HepG2 (cell line): ENCODE data around the gene MYOM1. TPM values are rescaled to one million over a fixed set of nuclear protein-coding genes. Genes with fewer than 3 reads are reported as not detected.

Experiments used
- CHD2 ChIP-seq: IDR thresholded peaks from 2 replicates; pipeline ENCODE4 v1.6.1; 2011; ENCODE audit warnings: low read depth, low read length, improper control_type of control experiment
- POLR2AphosphoS5 ChIP-seq: IDR thresholded peaks from 2 replicates; pipeline ENCODE4 v1.6.1; 2012; ENCODE audit warnings: low read depth, low read length
- RXRA ChIP-seq: sonication (generic); formaldehyde crosslinking; IDR thresholded peaks from 2 replicates; pipeline ENCODE4 v1.5.1; 2020; ENCODE audit warnings: missing genetic modification reagents
- SMC3 ChIP-seq: IDR thresholded peaks from 2 replicates; pipeline ENCODE4 v1.6.1; 2011; ENCODE audit warnings: low read length, improper control_type of control experiment
- SP5 ChIP-seq: IDR thresholded peaks from 2 replicates; pipeline ENCODE4 v1.6.1; 2016; ENCODE audit warnings: low read depth, borderline replicate concordance
- TCF12 ChIP-seq, 2 experiments: fragments of 450-650 bp in 1 of 2; sonication (generic) in 1 of 2; formaldehyde crosslinking in 1 of 2; IDR thresholded peaks; 2 replicates each; pipeline versions ENCODE4 v1.6.1 to v1.8.0; 2017 to 2022; ENCODE audit warnings: antibody characterized with exemption in 1 of 2, mild to moderate bottlenecking in 1 of 2, missing genetic modification reagents in 1 of 2, moderate library complexity in 1 of 2
- TCF7 ChIP-seq: sonication (generic); IDR thresholded peaks from 2 replicates; pipeline ENCODE4 v1.6.1; 2016; ENCODE audit warnings: antibody characterized with exemption, low read depth
- TRIM24 ChIP-seq: sonication (generic); formaldehyde crosslinking; IDR thresholded peaks from 2 replicates; pipeline ENCODE4 v1.8.0; 2022; ENCODE audit warnings: mild to moderate bottlenecking, missing genetic modification reagents
- XBP1 ChIP-seq: sonication (generic); formaldehyde crosslinking; IDR thresholded peaks from 2 replicates; pipeline ENCODE4 v1.5.0; 2020; ENCODE audit warnings: missing genetic modification reagents
- ZFP1 ChIP-seq: IDR thresholded peaks from 2 replicates; pipeline ENCODE4 v1.6.1; 2016
- ZNF329 ChIP-seq: sonication (generic); formaldehyde crosslinking; IDR thresholded peaks from 2 replicates; pipeline ENCODE4 v1.9.0; 2021; ENCODE audit warnings: low read depth, mild to moderate bottlenecking, missing genetic modification reagents
- ZNF768 ChIP-seq: sonication (generic); formaldehyde crosslinking; IDR thresholded peaks from 2 replicates; pipeline ENCODE4 v1.4.0; 2020; ENCODE audit warnings: missing genetic modification reagents
- ZSCAN12 ChIP-seq: sonication (generic); formaldehyde crosslinking; IDR thresholded peaks from 2 replicates; pipeline ENCODE4 v1.9.0; 2021; ENCODE audit warnings: mild to moderate bottlenecking, missing genetic modification reagents
- polyA plus RNA-seq, 8 experiments: library from polyadenylated mRNA; depleted of rRNA in 3 of 8; stranded (reverse) in 7 of 8; unstranded in 1 of 8; fragments of >200 nt; fragmentation: Illumina TruSeq in 4 of 8; extraction: Trizol in 4 of 8; gene quantifications; 2 replicates each; pipeline versions ENCODE4 v1.2.1 to v1.2.3, GENCODE V29; 2011 to 2016; ENCODE audit warnings: low read depth in 4 of 8, missing spikeins in 1 of 8, mixed read lengths in 1 of 8; ENCODE audit not compliant: insufficient read depth in 1 of 8
- total RNA-seq, 5 experiments: library from RNA; depleted of rRNA; stranded (reverse); fragments of >200 nt; fragmentation: Illumina TruSeq; extraction: Trizol; gene quantifications; 2 replicates each; pipeline ENCODE4 v1.2.3, GENCODE V29; 2016; ENCODE audit warnings: low read depth in 1 of 5
- TF ChIP-seq, protein P1 (sequence below), 2 experiments: fragments of 450-650 bp in 1 of 2; sonication (generic) in 1 of 2; formaldehyde crosslinking; IDR thresholded peaks; 2 replicates each; pipeline versions ENCODE4 v1.5.0 to v1.8.0; 2020 to 2022; ENCODE audit warnings: mild to moderate bottlenecking in 1 of 2, missing genetic modification reagents in 1 of 2
- TF ChIP-seq, protein P2 (sequence below): sonication (generic); formaldehyde crosslinking; IDR thresholded peaks from 2 replicates; pipeline ENCODE4 v1.8.1; 2022; ENCODE audit warnings: low read depth, mild to moderate bottlenecking, missing genetic modification reagents
- TF ChIP-seq, protein P3 (sequence below): sonication (generic); formaldehyde crosslinking; IDR thresholded peaks from 2 replicates; pipeline ENCODE4 v1.4.0; 2020; ENCODE audit warnings: missing genetic modification reagents, borderline replicate concordance
- TF ChIP-seq, protein P4 (sequence below): sonication (generic); formaldehyde crosslinking; IDR thresholded peaks from 2 replicates; pipeline ENCODE4 v1.5.0; 2020; ENCODE audit warnings: mild to moderate bottlenecking, missing genetic modification reagents, borderline replicate concordance

Gene MYOM1
- total and polyA plus RNA-seq, 2 of the 13 experiments (the other 11 are each of a cell fraction or from before 2014, with no cell fraction given): 0.46 to 0.98 TPM

DNA sequence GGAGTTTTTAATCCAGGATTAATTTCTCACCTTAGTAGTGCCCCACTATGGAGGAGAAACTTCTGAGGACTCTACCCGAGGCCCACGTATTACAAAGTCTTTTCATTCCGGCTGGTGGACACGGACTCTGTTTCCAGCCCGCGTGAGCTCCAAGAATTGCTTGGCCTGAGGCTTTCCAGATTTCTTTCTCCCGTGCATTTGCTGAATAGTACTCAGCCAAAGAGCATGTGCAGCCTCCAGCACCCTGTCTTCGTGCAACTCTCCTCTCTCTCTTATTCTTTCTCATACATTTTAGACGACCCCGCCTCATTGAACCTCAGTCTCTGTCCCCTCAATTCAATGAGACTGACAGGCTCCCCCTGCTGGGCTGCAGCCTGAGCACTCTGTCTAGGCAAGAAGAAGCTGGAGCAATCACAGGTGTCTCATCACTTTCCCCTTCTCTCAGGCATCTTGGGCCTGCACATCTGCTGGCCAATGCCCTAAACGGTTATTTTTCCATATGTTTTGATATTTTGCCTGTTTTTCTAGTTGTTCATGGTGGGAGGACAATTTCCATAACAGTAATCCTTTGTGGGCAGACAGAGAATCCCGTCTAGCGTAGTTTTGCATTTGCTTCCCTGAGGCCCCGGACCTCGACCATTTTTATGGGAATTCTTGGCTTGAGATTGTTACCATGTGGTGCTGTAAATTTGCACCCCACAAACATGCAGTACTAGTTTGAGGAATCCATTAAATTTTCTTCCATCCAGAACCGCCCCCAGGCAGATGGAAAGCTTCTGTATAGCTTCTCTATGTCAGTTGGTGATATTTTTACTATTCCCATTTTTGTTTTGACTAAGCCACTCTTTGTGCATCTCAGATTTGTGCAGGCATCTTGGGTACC is 156.7 kb downstream of the MYOM1 start (continued):
- no peak for TF ChIP-seq TRIM24 (CRISPR knock-in tag)
- no peak for TF ChIP-seq ZFP1 (CRISPR knock-in tag)
- no peak for TF ChIP-seq CHD2
- no peak for TF ChIP-seq SP5 (CRISPR knock-in tag)
- no peak for TF ChIP-seq ZNF329 (CRISPR knock-in tag)
- TF ChIP-seq RXRA: peak; percentile 16; the same call in 1 of the 2 replicates
- TF ChIP-seq, protein P1, sequence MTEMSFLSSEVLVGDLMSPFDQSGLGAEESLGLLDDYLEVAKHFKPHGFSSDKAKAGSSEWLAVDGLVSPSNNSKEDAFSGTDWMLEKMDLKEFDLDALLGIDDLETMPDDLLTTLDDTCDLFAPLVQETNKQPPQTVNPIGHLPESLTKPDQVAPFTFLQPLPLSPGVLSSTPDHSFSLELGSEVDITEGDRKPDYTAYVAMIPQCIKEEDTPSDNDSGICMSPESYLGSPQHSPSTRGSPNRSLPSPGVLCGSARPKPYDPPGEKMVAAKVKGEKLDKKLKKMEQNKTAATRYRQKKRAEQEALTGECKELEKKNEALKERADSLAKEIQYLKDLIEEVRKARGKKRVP (CRISPR knock-in tag; IDR thresholded peaks at IDR 0.05): 0 out of 4 replicates have a peak, but pooled peaks of 1 of the 2 experiments have one; percentile 9
- TF ChIP-seq XBP1 (CRISPR knock-in tag): no peak
- TF ChIP-seq, protein P2, sequence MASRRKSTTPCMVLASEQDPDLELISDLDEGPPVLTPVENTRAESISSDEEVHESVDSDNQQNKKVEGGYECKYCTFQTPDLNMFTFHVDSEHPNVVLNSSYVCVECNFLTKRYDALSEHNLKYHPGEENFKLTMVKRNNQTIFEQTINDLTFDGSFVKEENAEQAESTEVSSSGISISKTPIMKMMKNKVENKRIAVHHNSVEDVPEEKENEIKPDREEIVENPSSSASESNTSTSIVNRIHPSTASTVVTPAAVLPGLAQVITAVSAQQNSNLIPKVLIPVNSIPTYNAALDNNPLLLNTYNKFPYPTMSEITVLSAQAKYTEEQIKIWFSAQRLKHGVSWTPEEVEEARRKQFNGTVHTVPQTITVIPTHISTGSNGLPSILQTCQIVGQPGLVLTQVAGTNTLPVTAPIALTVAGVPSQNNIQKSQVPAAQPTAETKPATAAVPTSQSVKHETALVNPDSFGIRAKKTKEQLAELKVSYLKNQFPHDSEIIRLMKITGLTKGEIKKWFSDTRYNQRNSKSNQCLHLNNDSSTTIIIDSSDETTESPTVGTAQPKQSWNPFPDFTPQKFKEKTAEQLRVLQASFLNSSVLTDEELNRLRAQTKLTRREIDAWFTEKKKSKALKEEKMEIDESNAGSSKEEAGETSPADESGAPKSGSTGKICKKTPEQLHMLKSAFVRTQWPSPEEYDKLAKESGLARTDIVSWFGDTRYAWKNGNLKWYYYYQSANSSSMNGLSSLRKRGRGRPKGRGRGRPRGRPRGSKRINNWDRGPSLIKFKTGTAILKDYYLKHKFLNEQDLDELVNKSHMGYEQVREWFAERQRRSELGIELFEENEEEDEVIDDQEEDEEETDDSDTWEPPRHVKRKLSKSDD (CRISPR knock-in tag): no peak
- TF ChIP-seq, protein P3, sequence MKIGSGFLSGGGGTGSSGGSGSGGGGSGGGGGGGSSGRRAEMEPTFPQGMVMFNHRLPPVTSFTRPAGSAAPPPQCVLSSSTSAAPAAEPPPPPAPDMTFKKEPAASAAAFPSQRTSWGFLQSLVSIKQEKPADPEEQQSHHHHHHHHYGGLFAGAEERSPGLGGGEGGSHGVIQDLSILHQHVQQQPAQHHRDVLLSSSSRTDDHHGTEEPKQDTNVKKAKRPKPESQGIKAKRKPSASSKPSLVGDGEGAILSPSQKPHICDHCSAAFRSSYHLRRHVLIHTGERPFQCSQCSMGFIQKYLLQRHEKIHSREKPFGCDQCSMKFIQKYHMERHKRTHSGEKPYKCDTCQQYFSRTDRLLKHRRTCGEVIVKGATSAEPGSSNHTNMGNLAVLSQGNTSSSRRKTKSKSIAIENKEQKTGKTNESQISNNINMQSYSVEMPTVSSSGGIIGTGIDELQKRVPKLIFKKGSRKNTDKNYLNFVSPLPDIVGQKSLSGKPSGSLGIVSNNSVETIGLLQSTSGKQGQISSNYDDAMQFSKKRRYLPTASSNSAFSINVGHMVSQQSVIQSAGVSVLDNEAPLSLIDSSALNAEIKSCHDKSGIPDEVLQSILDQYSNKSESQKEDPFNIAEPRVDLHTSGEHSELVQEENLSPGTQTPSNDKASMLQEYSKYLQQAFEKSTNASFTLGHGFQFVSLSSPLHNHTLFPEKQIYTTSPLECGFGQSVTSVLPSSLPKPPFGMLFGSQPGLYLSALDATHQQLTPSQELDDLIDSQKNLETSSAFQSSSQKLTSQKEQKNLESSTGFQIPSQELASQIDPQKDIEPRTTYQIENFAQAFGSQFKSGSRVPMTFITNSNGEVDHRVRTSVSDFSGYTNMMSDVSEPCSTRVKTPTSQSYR (CRISPR knock-in tag): no peak
- no peak; the same call in 1 of the 2 replicates for TF ChIP-seq ZNF768 (CRISPR knock-in tag)
- TF ChIP-seq SMC3: peak; percentile 93
- TF ChIP-seq, protein P4, sequence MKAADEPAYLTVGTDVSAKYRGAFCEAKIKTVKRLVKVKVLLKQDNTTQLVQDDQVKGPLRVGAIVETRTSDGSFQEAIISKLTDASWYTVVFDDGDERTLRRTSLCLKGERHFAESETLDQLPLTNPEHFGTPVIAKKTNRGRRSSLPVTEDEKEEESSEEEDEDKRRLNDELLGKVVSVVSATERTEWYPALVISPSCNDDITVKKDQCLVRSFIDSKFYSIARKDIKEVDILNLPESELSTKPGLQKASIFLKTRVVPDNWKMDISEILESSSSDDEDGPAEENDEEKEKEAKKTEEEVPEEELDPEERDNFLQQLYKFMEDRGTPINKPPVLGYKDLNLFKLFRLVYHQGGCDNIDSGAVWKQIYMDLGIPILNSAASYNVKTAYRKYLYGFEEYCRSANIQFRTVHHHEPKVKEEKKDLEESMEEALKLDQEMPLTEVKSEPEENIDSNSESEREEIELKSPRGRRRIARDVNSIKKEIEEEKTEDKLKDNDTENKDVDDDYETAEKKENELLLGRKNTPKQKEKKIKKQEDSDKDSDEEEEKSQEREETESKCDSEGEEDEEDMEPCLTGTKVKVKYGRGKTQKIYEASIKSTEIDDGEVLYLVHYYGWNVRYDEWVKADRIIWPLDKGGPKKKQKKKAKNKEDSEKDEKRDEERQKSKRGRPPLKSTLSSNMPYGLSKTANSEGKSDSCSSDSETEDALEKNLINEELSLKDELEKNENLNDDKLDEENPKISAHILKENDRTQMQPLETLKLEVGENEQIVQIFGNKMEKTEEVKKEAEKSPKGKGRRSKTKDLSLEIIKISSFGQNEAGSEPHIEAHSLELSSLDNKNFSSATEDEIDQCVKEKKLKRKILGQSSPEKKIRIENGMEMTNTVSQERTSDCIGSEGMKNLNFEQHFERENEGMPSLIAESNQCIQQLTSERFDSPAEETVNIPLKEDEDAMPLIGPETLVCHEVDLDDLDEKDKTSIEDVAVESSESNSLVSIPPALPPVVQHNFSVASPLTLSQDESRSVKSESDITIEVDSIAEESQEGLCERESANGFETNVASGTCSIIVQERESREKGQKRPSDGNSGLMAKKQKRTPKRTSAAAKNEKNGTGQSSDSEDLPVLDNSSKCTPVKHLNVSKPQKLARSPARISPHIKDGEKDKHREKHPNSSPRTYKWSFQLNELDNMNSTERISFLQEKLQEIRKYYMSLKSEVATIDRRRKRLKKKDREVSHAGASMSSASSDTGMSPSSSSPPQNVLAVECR: no peak; the same call in 1 of the 2 replicates
- TF ChIP-seq POLR2AphosphoS5: peak; percentile 38; the same call in 1 of the 2 replicates
- peak; percentile 75; the same call in 1 of the 2 replicates for TF ChIP-seq ZSCAN12 (CRISPR knock-in tag)
- no peak for TF ChIP-seq TCF7
- no peak for TF ChIP-seq TCF12 (IDR thresholded peaks at IDR 0.05)
- TF ChIP-seq TCF12 (CRISPR knock-in tag; IDR thresholded peaks at IDR 0.05): no peak
